HepG2 (cell line): ENCODE data around the gene STAP2. TPM values are rescaled to one million over a fixed set of nuclear protein-coding genes. Genes with fewer than 3 reads are reported as not detected.

Experiments
- CENPT ChIP-seq: sonication (generic); formaldehyde crosslinking; IDR thresholded peaks from 2 replicates; pipeline ENCODE4 v1.8.0; 2022; ENCODE audit warnings: low read depth, mild to moderate bottlenecking, moderate library complexity, missing genetic modification reagents
- CTCF ChIP-seq: sonication (generic); formaldehyde crosslinking; IDR thresholded peaks from 2 replicates; pipeline ENCODE4 v1.5.0; 2020; ENCODE audit warnings: mild to moderate bottlenecking, missing genetic modification reagents, moderate library complexity
- E2F2 ChIP-seq: sonication (generic); formaldehyde crosslinking; IDR thresholded peaks from 2 replicates; pipeline ENCODE4 v1.4.0; 2020; ENCODE audit warnings: missing genetic modification reagents, borderline replicate concordance
- ETV5 ChIP-seq: IDR thresholded peaks from 2 replicates; pipeline ENCODE4 v1.6.1; 2018; ENCODE audit warnings: missing biosample characterization, missing genetic modification reagents, inconsistent platforms, borderline replicate concordance
- FIP1L1 ChIP-seq: fragments of 200-400 bp; formaldehyde crosslinking; IDR thresholded peaks from 2 replicates; pipeline ENCODE4 v1.6.1; 2018; ENCODE audit warnings: low read depth, mild to moderate bottlenecking, low read length, moderate library complexity, borderline replicate concordance; ENCODE audit not compliant: insufficient read depth
- FOSL1 ChIP-seq: sonication (generic); formaldehyde crosslinking; IDR thresholded peaks from 2 replicates; pipeline ENCODE4 v1.9.0; 2021; ENCODE audit warnings: missing genetic modification reagents, borderline replicate concordance
- FUBP1 ChIP-seq: sonication (generic); formaldehyde crosslinking; IDR thresholded peaks from 2 replicates; pipeline ENCODE4 v1.5.1; 2020; ENCODE audit warnings: missing genetic modification reagents, mild to moderate bottlenecking, borderline replicate concordance
- JUND ChIP-seq: sonication (generic); formaldehyde crosslinking; IDR thresholded peaks from 2 replicates; pipeline ENCODE4 v1.8.0; 2022; ENCODE audit warnings: mild to moderate bottlenecking, missing genetic modification reagents
- NBN ChIP-seq: fragments of 450-650 bp; conservative IDR thresholded peaks from 2 replicates; pipeline ENCODE4 v1.6.1; 2017
- PHF8 ChIP-seq: sonication (generic); formaldehyde crosslinking; IDR thresholded peaks from 2 replicates; pipeline ENCODE4 v1.5.0; 2020; ENCODE audit warnings: missing genetic modification reagents
- PTBP1 ChIP-seq: fragments of 200-400 bp; formaldehyde crosslinking; IDR thresholded peaks from 2 replicates; pipeline ENCODE4 v1.6.1; 2018; ENCODE audit warnings: low read length, low read depth; ENCODE audit not compliant: poor library complexity, severe bottlenecking
- SIN3A ChIP-seq: IDR thresholded peaks from 2 replicates; pipeline ENCODE4 v1.6.1; 2011; ENCODE audit warnings: low read depth, mild to moderate bottlenecking, control low read depth, low read length, borderline replicate concordance
- SMAD9 ChIP-seq: sonication (generic); formaldehyde crosslinking; IDR thresholded peaks from 2 replicates; pipeline ENCODE4 v1.5.1; 2020; ENCODE audit warnings: mild to moderate bottlenecking, missing genetic modification reagents
- SMARCC2 ChIP-seq: fragments of 450-650 bp; IDR thresholded peaks from 2 replicates; pipeline ENCODE4 v1.6.1; 2017; ENCODE audit warnings: antibody characterized with exemption, mild to moderate bottlenecking
- TIGD3 ChIP-seq: sonication (generic); formaldehyde crosslinking; IDR thresholded peaks from 2 replicates; pipeline ENCODE4 v1.5.1; 2020; ENCODE audit warnings: mild to moderate bottlenecking, missing genetic modification reagents, borderline replicate concordance
- ZMAT3 ChIP-seq: sonication (generic); formaldehyde crosslinking; conservative IDR thresholded peaks from 2 replicates; pipeline ENCODE4 v1.7.0; 2021; ENCODE audit warnings: missing genetic modification reagents
- ZNF510 ChIP-seq: sonication (generic); formaldehyde crosslinking; IDR thresholded peaks from 2 replicates; pipeline ENCODE4 v1.4.0; 2020; ENCODE audit warnings: low read depth, mild to moderate bottlenecking, missing genetic modification reagents
- ZNF713 ChIP-seq: sonication (generic); formaldehyde crosslinking; IDR thresholded peaks from 2 replicates; pipeline ENCODE4 v1.4.0; 2020; ENCODE audit warnings: mild to moderate bottlenecking, missing genetic modification reagents
- ZNF780A ChIP-seq: sonication (generic); formaldehyde crosslinking; IDR thresholded peaks from 2 replicates; pipeline ENCODE4 v1.8.0; 2022; ENCODE audit warnings: mild to moderate bottlenecking, missing genetic modification reagents, moderate library complexity
- ZNF83 ChIP-seq: sonication (generic); formaldehyde crosslinking; IDR thresholded peaks from 2 replicates; pipeline ENCODE4 v1.4.0; 2020; ENCODE audit warnings: missing genetic modification reagents, mild to moderate bottlenecking, borderline replicate concordance
- polyA plus RNA-seq, 8 experiments: library from polyadenylated mRNA; depleted of rRNA in 3 of 8; stranded (reverse) in 7 of 8; unstranded in 1 of 8; fragments of >200 nt; fragmentation: Illumina TruSeq in 4 of 8; extraction: Trizol in 4 of 8; gene quantifications; 2 replicates each; pipeline versions ENCODE4 v1.2.1 to v1.2.3, GENCODE V29; 2011 to 2016; ENCODE audit warnings: low read depth in 4 of 8, missing spikeins in 1 of 8, mixed read lengths in 1 of 8; ENCODE audit not compliant: insufficient read depth in 1 of 8
- total RNA-seq, 5 experiments: library from RNA; depleted of rRNA; stranded (reverse); fragments of >200 nt; fragmentation: Illumina TruSeq; extraction: Trizol; gene quantifications; 2 replicates each; pipeline ENCODE4 v1.2.3, GENCODE V29; 2016; ENCODE audit warnings: low read depth in 1 of 5
- TF ChIP-seq, protein P1 (sequence below): sonication (generic); formaldehyde crosslinking; IDR thresholded peaks from 2 replicates; pipeline ENCODE4 v1.9.0; 2021; ENCODE audit warnings: missing genetic modification reagents, borderline replicate concordance

Gene STAP2
- total and polyA plus RNA-seq, 2 of the 13 experiments (the other 11 are each of a cell fraction or from before 2014, with no cell fraction given), result 39.0 to 43.7 TPM

GRCh38 chr19:4310247-4311121 lies 28.1 kb downstream of the STAP2 start (continued):
- TF ChIP-seq FOSL1, result peak; percentile 91
- TF ChIP-seq FUBP1 (CRISPR knock-in tag), result no peak
- TF ChIP-seq SIN3A, result 0 out of 2 replicates have a peak, but pooled peaks have one; percentile 47
- no peak for TF ChIP-seq SMARCC2
- TF ChIP-seq E2F2 (CRISPR knock-in tag), result no peak
- TF ChIP-seq ZNF780A (CRISPR knock-in tag), result no peak; the same call in 1 of the 2 replicates
- TF ChIP-seq SMAD9 (CRISPR knock-in tag), result no peak
- peak; percentile 40; the same call in 1 of the 2 replicates for TF ChIP-seq PHF8 (CRISPR knock-in tag)
- peak; percentile 100 for TF ChIP-seq ETV5
- TF ChIP-seq, protein P1, sequence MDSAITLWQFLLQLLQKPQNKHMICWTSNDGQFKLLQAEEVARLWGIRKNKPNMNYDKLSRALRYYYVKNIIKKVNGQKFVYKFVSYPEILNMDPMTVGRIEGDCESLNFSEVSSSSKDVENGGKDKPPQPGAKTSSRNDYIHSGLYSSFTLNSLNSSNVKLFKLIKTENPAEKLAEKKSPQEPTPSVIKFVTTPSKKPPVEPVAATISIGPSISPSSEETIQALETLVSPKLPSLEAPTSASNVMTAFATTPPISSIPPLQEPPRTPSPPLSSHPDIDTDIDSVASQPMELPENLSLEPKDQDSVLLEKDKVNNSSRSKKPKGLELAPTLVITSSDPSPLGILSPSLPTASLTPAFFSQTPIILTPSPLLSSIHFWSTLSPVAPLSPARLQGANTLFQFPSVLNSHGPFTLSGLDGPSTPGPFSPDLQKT, result no peak
- no peak for TF ChIP-seq ZNF83
- no peak for TF ChIP-seq NBN
- TF ChIP-seq JUND, result peak; percentile 98
- TF ChIP-seq CTCF (CRISPR knock-in tag), result peak; percentile 45; the same call in 1 of the 2 replicates
- no peak for TF ChIP-seq ZNF510 (CRISPR knock-in tag)
- TF ChIP-seq TIGD3 (CRISPR knock-in tag), result no peak
- TF ChIP-seq FIP1L1, result no peak
- TF ChIP-seq CENPT (CRISPR knock-in tag), result no peak
- TF ChIP-seq ZNF713, result no peak
- TF ChIP-seq ZMAT3, result peak; percentile 98
- no peak for TF ChIP-seq PTBP1
